ENCODE measurements around the gene TFF2.

Gene TFF2

DNA sequence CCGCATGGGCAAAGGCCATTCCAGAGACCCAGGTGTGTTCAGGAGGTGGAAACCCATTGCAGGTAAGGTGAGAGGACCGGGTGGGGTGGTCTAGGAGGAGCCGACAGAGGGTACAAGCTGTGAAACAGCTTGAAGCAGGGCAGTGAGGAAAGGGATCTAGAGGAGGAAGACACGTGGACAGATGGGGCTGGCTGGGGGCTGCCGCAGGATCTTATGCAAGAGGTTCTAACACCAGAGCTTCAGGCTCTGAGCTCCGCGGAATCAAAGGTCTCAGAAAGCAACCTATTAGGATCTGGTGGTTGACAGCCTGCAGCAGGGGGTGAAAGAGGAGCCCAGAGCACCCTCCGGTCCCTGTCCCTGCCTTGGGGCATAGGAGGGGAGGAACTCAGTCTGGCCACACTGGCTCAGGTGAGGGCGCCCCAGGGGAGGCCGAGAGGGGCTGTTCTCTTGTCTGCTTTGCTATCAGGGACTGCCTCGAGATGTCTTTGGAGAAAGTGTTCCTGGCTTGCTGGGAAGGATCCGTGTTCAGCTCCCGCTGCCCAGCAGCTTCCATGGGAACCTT, 13.6 kb upstream of the TFF2 start:
- DNase-seq: peak; percentile 29

DNA sequence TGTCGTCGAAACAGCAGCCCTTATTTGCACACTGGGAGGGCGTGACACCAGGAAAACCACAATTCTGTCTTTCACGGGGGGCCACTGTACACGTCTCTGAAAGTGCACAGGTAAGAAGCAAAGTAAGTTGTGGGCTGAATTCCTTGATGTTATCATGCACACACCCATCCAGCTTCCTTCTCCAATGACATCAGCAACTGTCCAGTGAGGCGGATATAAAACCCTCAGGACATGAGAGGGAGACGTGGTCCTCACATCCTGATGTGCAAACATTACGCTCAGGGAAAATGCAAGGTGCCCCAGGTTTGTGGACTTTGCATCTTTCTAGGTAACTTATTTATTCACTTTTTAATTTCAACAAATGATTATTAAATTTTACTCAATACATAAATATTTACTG, 12.5 kb upstream of the TFF2 start:
- no peak for DNase-seq

DNA sequence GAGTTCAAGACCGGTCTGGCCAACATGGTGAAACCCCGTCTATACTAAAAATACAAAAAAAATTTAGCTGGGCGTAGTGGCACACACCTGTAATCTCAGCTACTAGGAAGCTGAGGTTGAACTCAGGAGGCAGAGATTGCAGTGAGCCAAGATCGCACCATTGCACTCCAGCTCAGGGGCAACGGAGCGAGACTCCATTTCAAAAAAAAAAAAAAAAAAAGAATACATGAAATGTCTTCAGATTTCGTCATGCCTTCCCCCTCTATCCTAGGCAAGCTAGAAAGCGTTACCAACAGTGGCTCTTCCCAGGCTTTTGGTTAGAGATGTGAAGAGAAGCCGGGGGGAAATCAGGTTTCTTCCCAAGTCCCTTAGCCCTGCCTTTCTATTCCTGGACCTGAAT, 11.9 kb upstream of the TFF2 start:
- no peak for DNase-seq

DNA sequence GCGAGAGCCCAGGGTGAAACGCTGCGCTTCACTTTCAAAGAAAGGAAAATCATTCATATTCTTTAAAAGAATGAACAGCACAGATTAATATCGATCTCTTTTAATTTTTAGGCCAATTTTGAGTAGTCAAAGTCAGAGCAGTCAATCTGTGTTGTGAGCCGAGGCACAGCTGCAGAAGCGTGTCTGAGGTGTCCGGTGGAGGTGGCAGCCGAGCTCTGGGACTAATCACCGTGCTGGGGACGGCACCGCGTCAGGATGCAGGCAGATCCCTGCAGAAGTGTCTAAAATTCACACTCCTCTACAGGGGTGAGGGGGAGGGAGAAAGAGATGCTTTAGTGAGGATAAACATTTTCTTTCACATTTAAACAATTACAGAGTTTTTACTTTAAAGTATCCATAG, 11.4 kb upstream of the TFF2 start:
- DNase-seq: no peak

DNA sequence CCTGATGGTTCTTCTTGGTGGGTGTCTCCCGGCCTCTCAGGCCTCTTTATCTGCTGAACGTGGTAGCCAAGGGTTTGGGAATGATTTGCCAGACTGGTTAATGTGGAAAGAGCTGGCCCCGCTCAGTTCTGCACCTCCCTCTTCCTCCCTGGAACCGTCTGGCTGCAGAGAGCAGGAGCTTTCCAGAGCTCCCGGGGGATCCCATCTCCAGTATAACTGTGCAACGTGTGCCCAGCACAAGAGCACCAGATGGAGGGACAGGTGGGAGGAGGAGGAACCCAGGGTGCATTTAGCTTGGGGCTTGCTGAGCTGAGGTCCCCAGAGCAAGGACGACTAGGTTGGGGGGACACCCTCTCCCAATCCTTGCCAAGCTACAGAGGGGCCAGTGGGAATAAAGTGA, 10.5 kb upstream of the TFF2 start:
- no peak for DNase-seq

DNA sequence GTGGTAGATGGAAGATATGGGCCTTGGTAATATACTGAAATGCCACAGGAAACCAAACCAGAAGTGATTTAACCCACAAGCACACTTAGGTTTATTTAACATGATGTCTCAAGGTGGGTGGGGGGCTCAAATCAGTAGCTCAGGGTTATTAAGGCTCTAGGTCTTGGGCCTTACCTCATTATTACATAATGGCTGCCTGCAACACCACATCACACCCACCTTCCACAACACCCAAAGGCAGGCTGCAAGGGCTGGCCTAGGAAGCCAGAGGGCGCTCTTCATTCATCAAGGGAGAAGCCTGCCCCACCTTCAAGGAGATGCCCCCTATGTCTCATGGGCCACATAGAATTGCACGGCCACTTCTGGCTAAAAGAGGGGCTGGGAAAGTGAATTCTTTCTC, 9.5 kb upstream of the TFF2 start:
- peak; percentile 34 for DNase-seq

DNA sequence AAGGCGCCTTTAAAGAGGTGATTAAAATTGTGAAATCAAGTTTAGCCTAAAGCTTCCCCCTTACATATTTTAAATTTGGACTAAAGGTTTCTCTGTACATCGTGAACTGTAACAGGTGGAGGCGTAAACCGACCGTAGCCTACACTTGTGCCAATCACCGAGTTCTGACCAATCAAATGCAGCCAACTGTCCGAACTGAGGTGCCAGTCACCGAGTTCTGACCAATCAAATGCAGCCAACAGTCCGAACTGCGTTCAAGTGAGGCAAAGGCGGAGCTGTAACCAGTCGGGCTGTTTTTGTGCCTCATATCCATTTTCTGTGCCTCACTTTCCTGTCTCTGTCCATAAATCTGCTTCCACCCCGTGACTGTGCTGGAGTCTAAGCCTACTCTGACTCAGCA, 8.1 kb upstream of the TFF2 start:
- no peak for DNase-seq

DNA sequence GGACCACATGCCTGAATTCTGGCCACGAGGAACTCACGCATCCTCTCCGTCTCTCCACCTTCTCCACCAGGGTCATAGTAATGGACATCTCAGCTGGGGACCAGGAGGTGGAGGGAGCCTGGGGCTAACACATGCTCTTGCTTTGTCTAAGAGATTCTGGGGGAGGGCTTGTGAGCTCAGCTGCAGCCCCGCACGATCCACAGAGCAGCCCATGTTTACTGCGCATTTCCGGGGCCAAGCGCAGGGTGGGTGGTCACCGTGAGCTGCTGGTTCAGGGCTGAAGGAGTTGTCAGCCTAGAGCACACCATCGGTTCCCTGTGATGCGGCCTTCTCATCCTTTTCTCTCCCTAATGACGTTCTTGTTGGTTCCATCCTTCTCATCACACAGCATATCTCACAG, 7.5 kb upstream of the TFF2 start:
- no peak for DNase-seq

DNA sequence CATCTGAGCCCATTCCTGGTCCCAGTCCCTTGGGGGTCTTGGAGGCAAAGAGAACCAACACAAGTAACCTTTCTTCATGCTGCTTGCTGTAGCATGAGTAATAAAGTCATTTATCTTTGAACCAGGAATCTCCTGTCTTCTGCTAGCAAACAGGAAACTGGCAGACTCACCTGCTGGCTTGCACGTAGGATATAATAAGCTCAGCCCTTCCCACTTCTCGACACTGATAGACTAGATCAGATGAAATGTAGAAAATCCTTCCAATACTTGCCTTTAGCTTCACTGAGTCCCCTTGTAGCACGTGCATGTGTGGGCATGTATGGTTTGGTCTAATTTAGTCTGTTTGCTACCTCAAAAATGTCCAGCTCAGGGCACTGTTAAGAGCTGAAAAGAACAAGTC, 6.5 kb upstream of the TFF2 start:
- DNase-seq: no peak

DNA sequence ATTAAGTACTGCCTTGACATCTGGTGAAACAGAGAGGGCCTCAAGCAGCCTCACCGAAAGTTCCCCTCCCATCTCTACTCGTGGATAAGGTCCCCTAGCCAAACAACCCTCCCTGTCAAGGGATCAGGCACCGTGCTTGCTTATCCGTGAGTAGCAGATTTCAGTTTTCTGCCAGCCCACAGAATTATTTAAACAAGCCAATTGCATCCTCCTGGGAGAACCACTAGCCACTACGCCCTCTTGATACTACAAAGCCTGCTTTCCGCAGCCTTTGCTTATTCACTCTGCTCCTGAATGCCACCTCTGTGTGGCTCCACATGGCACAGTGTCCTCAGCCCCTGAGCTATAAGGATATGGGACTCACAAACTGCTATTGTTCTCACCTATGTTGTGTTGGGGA, 5.9 kb upstream of the TFF2 start:
- DNase-seq: peak; percentile 39

DNA sequence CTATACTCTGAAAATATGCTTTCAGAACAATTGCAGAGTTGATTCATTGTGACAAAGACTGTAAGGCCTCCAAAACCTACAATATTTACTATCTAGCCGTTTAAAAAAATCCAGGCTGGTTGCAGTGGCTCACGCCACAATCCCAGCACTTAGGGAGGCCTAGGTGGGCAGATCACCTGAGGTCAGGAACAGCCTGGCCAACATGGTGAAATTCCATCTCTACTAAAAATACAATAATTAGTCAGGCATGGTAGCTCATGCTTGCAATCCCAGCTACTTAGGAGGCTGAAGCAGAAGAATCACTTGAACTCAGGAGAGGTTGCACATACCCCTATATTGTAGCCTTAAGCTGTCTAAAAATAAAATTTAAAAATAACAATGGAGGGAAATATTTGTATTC, 5.3 kb upstream of the TFF2 start:
- DNase-seq: no peak

DNA sequence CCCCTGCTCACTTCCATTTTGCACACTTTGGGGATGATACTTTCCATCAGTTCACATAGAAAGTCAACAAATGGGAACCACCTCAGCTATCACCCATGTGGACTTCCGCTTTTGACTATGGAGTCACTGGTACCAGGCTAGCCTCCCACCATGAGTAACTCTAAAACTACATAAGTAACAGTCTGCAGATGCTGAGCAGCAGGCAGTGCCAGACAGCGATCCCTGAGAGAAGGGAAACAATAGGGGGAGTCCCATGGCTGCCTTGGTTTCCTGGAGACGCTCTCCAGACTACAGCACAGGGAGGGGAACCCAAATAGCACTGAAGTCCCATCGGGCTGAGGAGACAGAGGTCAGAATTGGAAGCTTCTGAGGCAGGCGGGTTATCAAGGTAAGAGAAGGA, 2.8 kb upstream of the TFF2 start:
- no peak for DNase-seq

DNA sequence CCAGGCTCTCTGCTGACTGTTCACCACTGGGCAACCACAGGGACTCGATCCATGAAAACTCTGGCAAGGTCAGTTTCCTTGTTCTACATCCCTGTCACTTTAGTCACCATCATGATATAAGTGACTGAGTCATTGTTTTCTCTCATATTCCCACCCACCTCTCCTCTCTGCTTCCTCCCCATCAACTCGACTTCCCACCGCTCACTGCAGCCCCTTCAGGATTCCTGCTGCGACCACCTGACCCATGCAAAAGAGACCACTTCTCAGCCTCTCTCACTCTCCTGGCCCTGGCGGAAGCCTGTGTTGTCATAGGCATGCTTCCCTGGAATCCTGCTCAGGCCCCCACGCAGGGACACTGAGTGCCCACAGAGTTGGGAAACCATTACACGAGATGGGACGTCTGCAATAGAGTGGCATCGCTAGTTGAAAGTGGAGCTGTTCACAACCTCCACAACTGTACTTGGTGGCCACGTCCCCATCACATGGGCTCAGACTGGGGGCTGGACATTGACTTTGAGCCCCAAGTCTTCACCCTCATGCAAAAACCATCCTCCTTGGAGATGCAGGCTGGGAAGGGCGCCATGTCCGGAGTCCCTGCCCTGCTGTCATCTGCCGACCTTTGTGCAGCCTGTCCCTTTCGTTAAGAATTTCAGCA, 1.8 kb upstream of the TFF2 start:
- no peak for DNase-seq

DNA sequence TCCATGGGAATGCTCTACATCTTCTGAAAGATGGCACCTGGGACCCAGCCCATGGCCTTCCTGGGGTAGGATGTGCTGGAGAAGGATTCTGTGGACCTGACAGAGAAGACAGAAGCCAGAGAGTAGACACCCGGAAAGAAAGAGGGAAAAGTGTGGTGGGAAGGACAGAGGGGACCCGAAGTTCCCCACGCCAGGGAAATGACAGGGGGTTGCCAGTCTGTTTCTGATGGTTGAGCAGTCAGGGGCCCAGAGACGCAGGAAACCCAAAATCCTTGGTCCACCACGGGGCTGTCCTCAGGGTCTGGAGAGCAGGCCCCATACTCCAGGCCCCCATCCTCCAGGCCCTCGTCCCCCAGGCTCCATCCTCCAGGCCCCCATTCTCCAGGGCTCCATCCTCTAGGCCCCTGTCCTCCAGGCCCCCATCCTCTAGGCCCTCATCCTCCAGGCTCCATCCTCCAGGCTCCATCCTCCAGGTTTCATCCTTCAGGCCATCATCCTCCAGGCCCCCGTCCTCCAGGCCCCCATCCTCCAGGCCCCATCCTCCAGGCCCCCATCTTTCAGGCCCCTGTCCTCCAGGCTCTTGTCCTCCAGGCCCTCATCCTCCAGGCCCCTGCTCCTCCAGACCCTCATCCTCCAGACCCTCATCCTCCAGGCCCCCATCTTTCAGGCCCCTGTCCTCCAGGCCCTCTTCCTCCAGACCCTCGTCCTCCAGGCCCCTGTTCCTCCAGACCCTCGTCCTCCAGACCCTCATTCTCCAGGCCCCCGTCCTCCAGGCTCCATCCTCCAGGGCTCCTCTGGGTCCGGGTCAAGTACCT, 1.0 kb upstream of the TFF2 start:
- DNase-seq: no peak

DNA sequence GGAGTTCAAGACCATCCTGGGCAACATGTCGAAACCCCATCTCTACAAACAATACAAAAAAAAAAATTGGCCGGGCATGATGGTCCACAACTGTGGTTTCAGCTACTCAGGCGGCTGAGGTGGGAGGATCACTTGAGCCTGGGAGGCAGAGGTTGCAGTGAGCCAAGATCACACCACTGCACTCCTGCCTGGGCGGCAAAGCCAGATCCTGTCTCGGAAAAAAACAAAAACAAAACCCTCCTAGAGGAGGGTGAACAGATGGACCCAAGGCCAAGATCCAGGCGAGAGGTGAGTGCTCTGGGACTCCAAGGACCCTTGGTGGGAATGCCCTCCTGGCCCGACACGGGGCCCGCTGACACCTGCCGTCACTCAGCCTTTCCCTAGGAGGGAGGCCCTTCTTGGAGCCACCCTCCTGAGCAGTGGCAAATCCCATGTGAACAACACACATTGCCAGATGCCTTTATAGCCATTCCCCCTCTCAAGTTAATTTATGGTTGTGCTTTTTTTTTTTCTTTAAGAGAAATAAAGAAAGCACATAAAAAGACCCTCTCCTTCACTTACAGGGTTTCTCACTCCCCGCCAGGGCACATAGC, 380 bp downstream of the TFF2 start:
- DNase-seq: no peak

DNA sequence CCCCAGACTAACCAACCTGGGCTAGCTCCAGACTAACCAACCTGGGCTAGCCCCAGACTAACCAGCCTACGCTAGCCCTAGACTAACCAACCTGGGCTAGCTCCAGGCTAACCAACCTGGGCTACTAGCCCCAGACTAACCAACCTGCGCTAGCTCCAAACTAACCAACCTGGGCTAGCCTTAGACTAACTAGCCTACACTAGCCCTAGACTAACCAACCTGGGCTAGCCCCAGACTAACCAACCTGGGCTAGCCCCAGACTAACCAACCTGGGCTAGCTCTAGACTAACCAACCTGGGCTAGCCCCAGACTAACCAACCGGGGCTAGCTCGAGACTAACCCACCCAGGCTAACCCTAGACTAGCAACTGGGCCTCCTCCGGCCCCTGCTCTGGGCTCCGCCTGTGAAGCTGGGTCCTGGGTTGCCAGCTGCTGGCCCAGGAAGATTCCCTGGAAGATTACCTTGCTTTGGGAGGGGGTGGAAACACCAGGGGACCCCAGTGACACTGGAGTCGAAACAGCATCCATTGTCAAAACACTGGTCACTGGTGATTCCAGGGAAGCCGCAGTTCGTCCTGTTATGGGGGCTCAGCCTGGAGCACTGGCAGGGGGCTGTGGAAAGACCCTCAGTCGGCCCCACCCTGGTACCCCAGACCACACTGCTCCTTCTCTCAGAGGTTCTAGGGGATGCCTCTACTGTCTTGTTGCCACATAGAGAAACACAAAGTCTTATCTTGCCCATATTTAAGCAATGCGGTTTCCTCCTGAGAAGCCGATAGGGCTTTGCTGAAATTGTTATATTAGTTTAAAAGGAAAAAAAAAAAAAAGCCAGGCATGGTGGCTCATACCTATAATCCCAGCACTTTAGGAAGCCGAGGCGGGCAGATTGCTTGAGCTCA, 1.1 kb downstream of the TFF2 start:
- peak; percentile 64 for DNase-seq

DNA sequence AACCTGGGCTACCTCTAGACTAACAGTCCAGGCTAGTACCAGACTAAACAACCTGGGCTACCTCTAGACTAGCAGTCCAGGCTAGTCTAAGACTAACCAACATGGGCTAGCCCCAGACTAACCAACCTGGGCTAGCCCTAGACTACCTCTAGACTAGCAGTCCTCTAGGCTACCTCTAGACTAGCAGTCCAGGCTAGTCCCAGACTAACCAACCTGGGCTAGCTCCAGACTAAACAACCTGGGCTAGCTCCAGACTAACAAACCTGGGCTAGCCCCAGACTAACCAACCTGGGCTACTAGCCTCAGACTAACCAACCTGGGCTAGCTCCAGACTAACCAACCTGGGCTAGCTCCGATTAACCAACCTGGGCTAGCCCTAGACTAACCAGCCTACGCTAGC, 2.0 kb downstream of the TFF2 start:
- DNase-seq: no peak

DNA sequence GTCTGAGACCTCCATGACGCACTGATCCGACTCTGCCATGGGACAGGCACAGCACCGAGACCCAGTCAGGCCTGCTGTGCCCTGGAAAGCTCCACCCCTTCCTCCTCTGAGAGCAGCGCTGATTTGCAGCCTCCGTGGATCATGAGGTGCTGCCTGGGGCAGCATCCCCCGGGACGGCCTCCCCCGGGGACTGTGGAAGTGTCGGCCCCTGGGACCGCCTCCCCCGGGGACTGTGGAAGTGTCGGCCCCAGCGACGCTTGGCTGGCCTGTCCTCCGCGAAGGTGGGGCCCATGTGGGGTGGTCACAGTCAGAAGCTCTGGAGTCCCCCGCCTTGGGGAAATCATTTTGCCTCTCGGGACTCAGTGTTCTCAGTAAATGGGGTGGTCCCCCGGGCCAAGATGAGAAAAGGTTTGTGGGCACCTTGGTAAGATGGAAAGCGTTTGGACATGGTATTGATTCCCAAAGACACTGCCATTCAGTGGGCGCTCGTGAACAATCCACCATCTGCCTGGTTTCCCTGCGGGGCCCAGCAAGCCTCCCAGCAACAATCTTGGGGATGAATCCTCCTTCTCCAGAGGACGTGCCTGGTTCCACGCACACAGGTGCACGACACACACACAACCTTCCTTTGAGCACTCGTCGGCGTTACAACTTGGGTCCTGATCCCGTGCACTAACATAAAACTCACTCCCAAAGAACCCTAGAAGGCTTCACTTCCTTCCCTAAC, 3.0 kb downstream of the TFF2 start:
- no peak for DNase-seq

DNA sequence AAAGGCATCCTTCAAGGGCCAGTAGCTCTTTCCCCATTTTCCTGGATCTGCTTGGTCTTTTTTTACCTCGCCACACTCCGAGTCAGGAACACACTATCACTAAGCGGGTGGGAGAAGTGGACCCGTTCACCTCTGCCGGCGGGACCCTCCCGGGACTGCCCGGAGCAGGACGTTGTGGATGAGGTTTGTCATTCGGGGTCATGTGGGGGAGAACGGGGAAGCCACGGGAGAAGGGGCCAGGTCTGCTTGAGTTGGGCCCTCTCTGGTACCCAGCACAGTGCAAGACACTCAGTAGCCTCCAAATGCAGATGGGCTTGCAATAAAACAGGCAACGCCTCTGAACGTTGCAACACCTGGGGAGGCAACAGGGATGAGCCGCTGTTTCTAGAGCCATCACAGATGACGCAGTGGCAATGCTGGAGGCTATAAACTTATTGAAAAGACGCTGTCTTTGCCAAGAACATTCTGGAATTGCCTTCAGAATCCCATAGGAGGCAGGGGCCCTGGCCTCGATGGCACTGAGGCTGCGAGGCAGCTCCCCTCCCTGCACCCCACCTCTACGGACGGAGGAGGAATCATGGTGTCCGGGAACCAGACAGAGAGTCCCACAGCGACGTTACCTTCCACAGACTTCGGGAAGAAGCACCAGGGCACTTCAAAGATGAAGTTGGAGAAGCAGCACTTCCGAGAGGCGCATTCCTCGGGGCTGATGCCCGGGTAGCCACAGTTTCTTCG, 3.8 kb downstream of the TFF2 start:
- DNase-seq: no peak

DNA sequence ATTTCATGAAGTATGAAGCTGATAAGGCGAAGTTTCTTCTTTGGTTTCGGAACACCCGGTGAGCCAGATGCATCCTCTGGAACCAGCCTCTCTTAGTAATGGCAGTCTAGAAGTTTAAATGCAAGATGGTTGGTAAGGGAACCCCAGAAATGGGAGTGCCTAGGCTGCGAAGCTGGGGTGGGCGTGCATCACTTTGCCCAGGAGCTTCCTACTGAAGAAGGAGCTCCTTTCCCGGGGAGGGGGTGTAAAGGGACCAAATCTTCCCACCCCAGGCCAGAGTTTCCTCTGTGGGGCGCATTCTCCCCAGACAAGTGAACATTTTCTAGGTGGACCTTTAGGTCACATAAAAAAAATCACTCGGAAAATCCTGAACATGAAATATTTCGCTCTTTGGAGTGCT, 4.4 kb downstream of the TFF2 start:
- DNase-seq: no peak

DNA sequence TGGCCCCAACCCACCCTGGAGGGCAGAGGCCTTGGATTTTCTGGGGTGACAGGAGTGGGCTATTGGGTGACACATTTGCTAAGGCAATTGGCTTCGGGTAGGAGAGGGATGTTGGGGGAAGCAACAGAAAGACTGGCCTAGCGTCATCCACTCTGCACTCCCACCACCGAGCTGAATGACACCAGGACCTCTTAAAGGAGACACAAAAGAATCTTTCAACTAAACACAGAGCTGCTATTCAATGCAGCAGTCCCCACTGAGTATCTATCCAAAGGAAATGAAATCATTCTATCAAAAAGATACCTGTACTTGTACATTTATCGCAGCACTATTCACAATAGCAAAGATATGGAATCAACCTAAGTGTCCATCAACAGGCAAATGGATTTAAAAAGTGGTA, 6.2 kb downstream of the TFF2 start:
- DNase-seq: no peak

All from hematopoietic multipotent progenitor cell treated with erythropoietin and hydrocortisone succinate and interleukin-3 and kit ligand, for 6 days (in vitro differentiated cells).